ENCODE results near the gene TNFRSF1B. TPM values are rescaled to one million over a fixed set of nuclear protein-coding genes. Genes with fewer than 3 reads are reported as not detected.

Gene TNFRSF1B
- total RNA-seq, 1 experiment from 2014 or later, result not detected

DNA sequence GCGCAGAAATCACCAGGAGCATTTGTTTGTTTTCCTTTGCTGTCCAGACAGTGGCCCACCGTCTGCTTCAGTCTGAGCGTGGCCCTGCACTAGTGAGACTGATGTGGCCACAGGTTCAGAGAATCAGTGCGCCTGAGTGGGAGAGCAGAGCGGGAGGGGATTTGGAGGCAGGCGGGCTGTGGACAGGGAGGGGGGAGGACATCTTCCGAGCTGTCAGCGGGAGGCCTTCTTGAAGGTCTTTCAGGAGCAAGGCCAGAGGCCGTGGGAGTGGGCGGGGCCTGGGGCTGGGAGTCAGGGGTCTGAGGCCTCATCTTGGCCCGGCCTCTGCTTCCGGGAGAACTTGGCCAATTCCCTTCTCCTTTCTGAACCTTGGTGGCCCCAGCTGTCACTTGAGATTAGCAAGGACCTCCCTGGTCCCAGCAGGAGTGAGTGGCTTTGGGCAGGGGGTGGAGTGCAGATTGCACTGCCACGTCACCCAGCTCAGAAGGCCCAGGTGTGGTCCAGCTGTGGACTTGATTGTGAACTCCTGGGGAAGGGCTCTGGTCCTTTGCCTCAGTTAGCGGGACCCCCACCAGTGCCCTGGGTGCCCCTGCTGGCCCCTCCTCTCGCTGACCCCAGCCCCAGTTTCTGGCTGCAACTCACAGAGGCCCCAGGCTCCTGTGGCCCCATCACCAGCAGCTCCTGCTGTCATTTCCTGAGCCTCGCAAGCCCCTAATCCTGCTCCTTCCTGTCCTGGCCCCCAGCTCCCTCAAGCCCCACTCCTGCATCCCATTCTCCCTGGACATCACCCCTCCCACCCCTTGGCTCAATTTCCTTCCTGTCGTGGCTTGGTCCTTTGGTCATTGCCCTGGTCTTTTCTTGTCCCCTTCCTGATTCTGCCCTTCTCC, 8.4 kb downstream of the TNFRSF1B start:
- BruUV-seq (replicated peaks), result no TSS peak
- DNase-seq (ENCODE audit: low spot score), result no peak
- Histone ChIP-seq H3K4me1 (ENCODE audit: insufficient read depth, low read length, poor library complexity, severe bottlenecking) (peaks cover 7% of the 10 kb centered on the region), H3K9me3 (ENCODE audit: low read depth, low read length, poor library complexity, severe bottlenecking) (no peaks in the 10 kb centered on the region), H3K27ac (ENCODE audit: low read depth, low read length, poor library complexity, severe bottlenecking) (no peak overlapping the region), H3K4me3 (ENCODE audit: low read depth, low read length, poor library complexity, severe bottlenecking) (no peak overlapping the region), H3K36me3 (ENCODE audit: insufficient read depth, low read length, poor library complexity, severe bottlenecking) (no peaks in the 10 kb centered on the region), H3K27me3 (replicated peaks; ENCODE audit: insufficient read depth, low read depth, low read length, poor library complexity) (no peaks in the 10 kb centered on the region)
- no peak for TF ChIP-seq EZH2 (IDR thresholded peaks at IDR 0.05; ENCODE audit: borderline replicate concordance, low read depth, low read length, poor library complexity, severe bottlenecking)
- TF ChIP-seq, protein P1, sequence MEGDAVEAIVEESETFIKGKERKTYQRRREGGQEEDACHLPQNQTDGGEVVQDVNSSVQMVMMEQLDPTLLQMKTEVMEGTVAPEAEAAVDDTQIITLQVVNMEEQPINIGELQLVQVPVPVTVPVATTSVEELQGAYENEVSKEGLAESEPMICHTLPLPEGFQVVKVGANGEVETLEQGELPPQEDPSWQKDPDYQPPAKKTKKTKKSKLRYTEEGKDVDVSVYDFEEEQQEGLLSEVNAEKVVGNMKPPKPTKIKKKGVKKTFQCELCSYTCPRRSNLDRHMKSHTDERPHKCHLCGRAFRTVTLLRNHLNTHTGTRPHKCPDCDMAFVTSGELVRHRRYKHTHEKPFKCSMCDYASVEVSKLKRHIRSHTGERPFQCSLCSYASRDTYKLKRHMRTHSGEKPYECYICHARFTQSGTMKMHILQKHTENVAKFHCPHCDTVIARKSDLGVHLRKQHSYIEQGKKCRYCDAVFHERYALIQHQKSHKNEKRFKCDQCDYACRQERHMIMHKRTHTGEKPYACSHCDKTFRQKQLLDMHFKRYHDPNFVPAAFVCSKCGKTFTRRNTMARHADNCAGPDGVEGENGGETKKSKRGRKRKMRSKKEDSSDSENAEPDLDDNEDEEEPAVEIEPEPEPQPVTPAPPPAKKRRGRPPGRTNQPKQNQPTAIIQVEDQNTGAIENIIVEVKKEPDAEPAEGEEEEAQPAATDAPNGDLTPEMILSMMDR (conservative IDR thresholded peaks at IDR 0.05; ENCODE audit: low read depth, low read length), result no peak
- ChIA-PET POLR2A (ENCODE audit: low non-redundant PET) (no interaction called here), CTCF (no interaction called here)
- intact Hi-C loops (cut with micrococcal nuclease; ENCODE audit: unreplicated experiment), result no loop called here

DNA sequence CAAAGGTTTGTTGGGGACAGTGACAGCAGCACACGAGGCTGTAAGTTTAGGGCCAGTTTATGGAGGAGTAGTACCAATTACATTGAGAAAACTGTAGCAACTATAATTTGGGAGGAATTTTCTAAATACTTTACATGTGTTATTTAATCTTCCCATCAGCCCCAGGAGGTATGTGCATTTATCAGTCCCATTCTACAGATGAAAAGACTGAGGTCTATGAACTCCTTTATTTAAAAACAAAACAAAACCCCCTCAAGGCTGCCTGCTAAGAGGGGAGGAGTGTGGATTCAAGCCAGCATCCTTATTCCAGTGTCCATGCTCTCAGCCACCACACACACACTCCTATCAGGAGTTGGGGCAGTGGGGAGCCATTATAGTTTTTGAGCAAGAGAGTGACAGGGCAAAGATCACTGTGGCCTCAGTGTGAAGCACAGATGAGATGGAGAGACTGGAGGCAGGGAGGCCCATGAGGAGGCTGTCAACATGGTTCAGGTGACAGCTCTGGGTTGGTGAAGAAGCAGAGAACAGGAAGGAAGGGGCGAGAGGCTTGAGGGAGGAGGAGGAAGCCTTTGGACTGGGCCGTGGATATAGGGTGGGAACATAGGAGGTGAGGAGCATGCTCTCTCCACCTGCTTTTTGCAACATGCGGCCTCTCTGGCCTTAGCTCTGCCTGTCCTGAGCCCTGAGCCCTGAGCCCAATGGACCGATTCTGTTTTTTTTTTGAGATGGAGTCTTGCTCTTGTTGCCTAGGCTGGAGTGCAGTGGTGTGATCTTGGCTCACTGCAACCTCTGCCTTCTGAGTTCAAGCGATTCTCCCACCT, 9.7 kb downstream of the TNFRSF1B start:
- intact Hi-C loops (cut with micrococcal nuclease; ENCODE audit: unreplicated experiment), result no loop called here
- no TSS peak for BruUV-seq (replicated peaks)
- Histone ChIP-seq H3K4me3 (ENCODE audit: low read depth, low read length, poor library complexity, severe bottlenecking) (no peak overlapping the region), H3K36me3 (ENCODE audit: insufficient read depth, low read length, poor library complexity, severe bottlenecking) (no peaks in the 10 kb centered on the region), H3K27ac (ENCODE audit: low read depth, low read length, poor library complexity, severe bottlenecking) (no peak overlapping the region), H3K4me1 (ENCODE audit: insufficient read depth, low read length, poor library complexity, severe bottlenecking) (peaks cover 7% of the 10 kb centered on the region), H3K9me3 (ENCODE audit: low read depth, low read length, poor library complexity, severe bottlenecking) (no peaks in the 10 kb centered on the region), H3K27me3 (replicated peaks; ENCODE audit: insufficient read depth, low read depth, low read length, poor library complexity) (no peaks in the 10 kb centered on the region)
- ChIA-PET CTCF (no interaction called here), POLR2A (ENCODE audit: low non-redundant PET) (no interaction called here)
- TF ChIP-seq, protein P1 (conservative IDR thresholded peaks at IDR 0.05; ENCODE audit: low read depth, low read length), result no peak
- no peak for TF ChIP-seq EZH2 (IDR thresholded peaks at IDR 0.05; ENCODE audit: borderline replicate concordance, low read depth, low read length, poor library complexity, severe bottlenecking)
- DNase-seq (ENCODE audit: low spot score), result no peak

DNA sequence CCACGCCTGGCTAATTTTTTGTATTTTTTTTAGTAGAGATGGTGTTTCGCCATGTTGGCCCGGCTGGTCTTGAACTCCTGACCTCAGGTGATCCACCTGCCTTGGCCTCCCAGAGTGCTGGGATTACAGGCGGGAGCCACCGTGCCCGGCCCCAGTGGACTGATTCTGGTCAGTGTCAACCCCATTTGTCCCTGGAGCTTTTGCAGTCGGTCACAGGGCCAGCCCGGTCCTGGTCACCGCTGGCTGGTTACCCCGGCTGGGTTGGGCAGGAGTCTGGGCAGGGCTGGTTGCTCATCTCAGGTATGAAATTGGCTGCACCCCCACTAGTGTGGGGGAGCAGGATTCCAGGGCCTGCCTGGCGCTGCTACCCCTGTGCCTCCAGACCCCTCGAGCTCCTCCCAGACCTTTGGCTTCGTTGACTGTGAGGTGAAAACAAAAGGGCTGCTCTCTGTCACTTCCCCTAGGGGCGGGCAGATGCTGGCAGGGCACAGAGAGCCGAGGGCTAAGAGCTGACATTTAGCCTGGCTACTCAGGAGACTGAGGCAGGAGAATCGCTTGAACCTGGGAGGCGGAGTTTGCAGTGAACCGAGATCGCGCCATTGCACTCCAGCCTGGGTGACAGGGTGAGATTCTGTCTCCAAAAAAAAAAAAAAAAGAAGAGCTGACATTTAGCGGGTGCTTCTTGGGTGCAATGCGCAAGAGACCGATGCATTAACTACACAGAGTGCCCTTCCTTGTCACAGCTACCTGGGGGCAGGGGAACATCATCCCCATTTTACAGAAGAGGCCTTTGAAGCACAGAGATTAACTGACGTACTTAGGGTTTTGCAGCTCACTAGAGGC, 10.6 kb downstream of the TNFRSF1B start:
- no peaks in the 10 kb centered on the region for H3K9me3 ChIP-seq (ENCODE audit: low read depth, low read length, poor library complexity, severe bottlenecking)
- CTCF ChIA-PET, result interaction anchor here (0.7 kb wide), 1 partner anchor 53 kb away, joined by 5 read pairs; no protein-coding TSS in a partner anchor
- H3K36me3 ChIP-seq (ENCODE audit: insufficient read depth, low read length, poor library complexity, severe bottlenecking), result no peaks in the 10 kb centered on the region
- peaks cover 7% of the 10 kb centered on the region for H3K4me1 ChIP-seq (ENCODE audit: insufficient read depth, low read length, poor library complexity, severe bottlenecking)
- no peak overlapping the region for H3K27ac ChIP-seq (ENCODE audit: low read depth, low read length, poor library complexity, severe bottlenecking)
- no peak for DNase-seq (ENCODE audit: low spot score)
- no peaks in the 10 kb centered on the region for H3K27me3 ChIP-seq (replicated peaks; ENCODE audit: insufficient read depth, low read depth, low read length, poor library complexity)
- POLR2A ChIA-PET (ENCODE audit: low non-redundant PET), result no interaction called here
- no peak overlapping the region for H3K4me3 ChIP-seq (ENCODE audit: low read depth, low read length, poor library complexity, severe bottlenecking)
- no TSS peak for BruUV-seq (replicated peaks)
- intact Hi-C loops (cut with micrococcal nuclease; ENCODE audit: unreplicated experiment), result no loop called here
- TF ChIP-seq EZH2 (IDR thresholded peaks at IDR 0.05; ENCODE audit: borderline replicate concordance, low read depth, low read length, poor library complexity, severe bottlenecking), result no peak
- TF ChIP-seq, protein P1 (conservative IDR thresholded peaks at IDR 0.05; ENCODE audit: low read depth, low read length), result no peak
